GM18867 (cell line): ENCODE measurements around the gene HOXA11.

Source experiments
- ATAC-seq: cut with Tn5 transposase; IDR thresholded peaks from one replicate; pipeline ENCODE4 v1.9.1; 2021; ENCODE audit warnings: mild to moderate bottlenecking, moderate library complexity; ENCODE audit not compliant: unreplicated experiment

Gene HOXA11

GRCh38 chr7:27194002-27194352, 8.9 kb upstream of the HOXA11 start:
- ATAC-seq: no peak

DNA sequence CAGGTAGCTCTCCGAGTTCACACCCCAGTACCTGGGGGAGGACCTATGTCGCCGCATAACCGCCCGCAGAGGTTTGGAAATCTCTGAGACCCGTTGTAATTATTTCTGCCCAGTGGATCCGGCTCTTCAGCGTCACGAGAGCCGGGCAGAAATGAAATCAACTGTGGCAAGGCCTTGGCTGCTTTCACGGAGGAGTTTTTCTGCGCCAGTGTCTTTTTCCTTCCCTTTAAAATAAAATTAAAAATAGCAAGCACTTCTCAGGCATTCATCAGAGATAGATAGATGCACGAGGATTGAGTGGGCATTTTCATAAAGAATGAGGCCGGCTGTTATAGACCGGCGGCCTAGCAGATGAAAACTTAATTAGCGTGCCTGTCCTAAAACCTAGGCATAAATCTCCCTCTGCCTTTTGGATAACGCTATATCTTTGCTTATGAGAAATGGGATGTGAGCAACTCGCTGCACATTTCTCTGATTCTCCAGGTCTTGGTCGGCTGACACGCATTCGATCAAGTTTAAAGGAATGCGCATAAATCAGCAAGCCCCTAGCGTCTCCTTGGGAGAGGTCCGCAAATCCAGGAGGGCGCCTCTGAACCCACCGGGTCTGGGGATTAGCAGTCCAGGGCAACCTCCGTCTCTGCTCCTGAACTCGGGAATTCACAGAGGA, 8.4 kb upstream of the HOXA11 start:
- no peak for ATAC-seq

GRCh38 chr7:27192546-27193334, 7.7 kb upstream of the HOXA11 start:
- ATAC-seq: no peak

- no peak for ATAC-seq
These were observed 7.0 kb upstream of the HOXA11 start for GRCh38 chr7:27191833-27192545.

DNA sequence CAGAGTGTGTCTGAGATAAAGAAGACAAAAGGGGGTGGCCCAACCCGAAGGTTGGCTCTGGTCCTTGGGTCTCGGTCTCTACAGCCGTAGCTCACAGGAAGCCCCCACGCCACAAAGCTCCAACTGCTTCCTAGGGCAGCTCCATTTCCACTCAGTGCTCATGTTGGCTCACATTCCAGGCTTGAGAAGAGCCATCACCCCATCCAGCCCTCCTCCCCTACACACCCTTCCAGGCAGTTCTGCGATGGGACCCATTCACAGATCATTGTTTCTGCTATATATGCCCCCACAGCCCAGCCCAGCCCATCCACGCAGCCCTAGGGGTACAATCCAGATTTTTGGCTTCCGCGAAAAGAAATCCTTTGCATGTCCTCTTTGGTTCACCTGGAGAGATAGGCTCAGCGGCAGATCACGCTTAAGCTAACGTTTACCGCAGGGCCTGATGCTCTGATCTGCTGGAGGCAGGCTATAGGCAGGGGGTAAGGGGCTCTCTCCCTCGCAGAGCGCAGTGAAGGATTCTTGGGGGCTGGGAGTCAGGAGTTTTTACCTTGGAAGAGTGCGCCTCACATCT, 6.2 kb upstream of the HOXA11 start:
- ATAC-seq: no peak

GRCh38 chr7:27189997-27190748, 5.1 kb upstream of the HOXA11 start:
- no peak for ATAC-seq

DNA sequence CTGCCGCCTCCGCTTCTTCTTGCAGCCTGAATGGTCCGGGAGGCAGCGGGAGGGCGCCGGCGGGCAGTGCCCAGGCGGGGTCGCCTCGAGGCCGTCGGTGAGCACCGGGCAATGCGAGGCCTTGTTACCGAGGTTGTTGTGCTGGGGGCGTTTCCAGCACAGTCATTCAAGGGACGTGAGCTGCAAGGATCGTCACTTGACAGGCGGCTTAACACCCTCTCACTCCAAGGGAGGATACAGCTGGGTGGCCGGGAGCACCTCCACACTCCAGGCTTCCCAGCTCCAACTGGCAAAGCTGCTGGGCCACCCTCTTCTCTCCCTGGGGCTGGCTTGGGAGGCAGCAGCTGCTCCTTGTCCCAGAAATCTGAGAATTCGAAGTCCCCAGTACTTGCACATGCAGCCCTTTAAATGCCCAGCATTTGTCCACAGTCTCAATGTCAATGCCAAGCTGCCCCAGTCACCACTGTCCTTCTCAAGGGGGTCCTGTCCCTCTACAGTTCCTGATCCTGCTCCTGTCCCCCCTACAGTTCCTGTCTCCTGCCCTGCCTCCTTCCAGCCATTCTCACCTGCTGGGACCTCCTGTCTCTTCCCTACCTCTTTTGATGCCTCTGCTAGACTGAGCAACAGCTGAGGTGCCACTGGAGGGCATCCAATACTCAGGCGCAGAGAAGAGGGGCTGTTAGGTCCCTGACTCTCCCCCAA, 4.4 kb upstream of the HOXA11 start:
- ATAC-seq: no peak

- ATAC-seq: no peak
These were observed 3.6 kb upstream of the HOXA11 start for GRCh38 chr7:27188386-27189294.

DNA sequence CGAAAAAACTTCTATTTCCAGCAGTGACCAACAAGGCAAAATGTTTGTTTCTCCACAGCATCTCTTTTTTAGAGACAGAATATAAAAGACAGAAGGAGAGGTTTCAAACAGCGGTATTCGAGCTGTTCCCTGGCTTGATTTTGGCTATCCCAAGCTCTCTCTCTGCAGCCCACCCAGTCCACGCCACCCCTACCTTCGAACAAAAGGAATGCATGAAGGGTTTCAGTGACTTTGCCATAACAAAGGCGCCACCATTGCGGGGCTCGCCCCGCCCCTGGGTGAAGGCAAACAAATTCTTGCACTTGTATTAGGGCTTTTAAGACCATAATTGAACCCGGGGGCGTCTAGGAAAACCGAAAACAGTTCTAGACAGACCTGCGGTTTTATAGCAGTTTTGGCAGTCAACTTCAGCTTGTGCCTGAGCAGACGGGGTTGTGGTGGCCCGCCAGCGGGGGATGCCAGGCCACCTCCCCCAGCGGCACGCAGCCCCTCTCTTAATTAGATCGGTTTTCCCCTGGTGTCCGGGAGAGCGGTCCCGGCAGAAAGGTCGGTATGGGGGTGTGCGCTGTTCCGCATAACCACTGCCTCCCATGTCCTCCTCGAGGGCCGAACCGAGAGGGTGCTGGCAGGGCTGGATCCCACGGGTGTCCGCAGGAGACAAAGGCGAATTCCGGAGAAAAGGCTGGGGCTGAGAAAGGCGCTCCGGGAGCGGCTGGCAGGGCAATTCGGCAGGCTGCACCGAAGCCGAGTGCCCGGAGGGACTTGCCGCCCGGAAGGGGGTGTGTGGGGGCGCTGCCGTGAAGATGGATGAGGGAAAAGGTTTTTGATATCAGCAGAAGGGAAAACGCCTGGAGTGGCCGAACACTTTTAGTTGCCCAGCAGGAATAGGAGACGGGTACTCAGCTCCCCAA, 2.7 kb upstream of the HOXA11 start:
- no peak for ATAC-seq

GRCh38 chr7:27186668-27187474, 1.8 kb upstream of the HOXA11 start:
- ATAC-seq: no peak

- ATAC-seq: no peak
These were observed 1.0 kb upstream of the HOXA11 start for GRCh38 chr7:27185854-27186667.

DNA sequence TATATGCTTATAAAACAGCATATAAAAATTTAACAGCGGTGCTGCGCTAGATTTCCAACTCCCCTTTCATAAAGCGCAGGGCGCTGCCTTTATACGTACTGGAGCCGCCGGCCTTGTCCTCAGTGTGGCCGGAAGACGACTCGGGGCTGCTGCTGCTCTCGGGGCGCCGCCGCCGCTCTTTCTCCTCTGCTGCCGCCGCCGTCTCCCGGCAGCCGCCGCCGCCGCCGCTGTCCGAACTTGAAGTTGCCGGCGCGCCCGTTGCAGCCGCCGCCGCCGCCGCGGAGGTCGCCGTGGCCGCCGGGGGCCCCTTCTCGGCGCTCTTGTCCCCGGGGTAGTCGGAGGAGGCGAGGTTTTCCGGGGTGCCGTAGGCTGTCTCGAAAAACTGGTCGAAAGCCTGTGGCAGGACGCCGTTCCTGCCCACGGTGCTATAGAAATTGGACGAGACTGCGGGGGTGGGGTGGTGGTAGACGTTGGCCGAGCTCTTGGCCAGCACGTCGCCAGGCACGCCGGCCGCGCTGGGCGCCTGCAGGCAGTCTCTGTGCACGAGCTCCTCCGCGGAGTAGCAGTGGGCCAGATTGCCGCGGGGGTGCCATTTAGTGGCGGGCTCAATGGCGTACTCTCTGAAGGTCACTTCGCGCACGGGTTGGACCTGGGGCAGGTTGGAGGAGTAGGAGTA, 557 bp downstream of the HOXA11 start:
- ATAC-seq: peak; percentile 55

DNA sequence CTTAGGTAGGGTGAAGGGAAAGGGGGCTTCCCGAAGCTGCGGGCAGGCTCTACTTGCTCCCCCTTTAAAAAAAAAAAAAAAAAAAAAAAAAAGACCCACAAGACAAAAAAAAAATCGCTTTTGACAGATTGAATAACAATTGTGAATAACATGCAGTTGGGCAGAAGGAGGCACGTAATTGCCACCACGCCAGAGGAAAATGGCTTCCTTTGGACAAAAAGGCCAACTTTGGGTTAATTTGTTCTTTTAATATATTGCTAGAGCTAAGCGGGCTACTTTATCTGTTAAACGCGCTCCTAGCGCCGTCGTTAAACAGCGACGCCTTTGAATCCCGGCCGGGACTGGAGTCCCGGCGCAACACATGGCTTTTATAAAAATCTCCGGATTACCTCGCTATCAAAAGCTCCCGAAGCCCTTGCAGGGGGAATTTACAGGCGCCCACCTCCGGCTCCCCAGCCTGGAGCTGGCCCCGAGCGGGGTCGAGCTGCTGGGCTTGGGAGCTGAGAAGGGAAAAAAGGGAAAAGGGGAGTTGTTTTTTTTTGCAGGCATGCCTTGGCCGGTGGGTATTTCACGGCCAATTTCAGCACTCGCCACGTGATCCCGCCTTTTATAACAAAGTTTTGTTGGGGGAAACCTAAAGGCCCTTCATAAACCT, 1.2 kb downstream of the HOXA11 start:
- no peak for ATAC-seq

GRCh38 chr7:27182861-27183681, 2.0 kb downstream of the HOXA11 start:
- ATAC-seq: no peak
